RWPE2 (cell line): ENCODE data around the gene SLC13A1.

ENCODE experiments used
- ATAC-seq: fragments of 200-7000 bp; cut with Tn5 transposase; 3 replicates; pipeline ENCODE4 v1.9.1; 2021; ENCODE audit warnings: low read depth
- DNase-seq: peaks from one replicate; pipeline ENCODE4 v3.0.0-alpha.2; 2020; ENCODE audit warnings: low spot score
- H3K27ac ChIP-seq: fragments of 450-650 bp; 2 replicates; pipeline ENCODE4 v1.5.1; 2017; ENCODE audit warnings: mild to moderate bottlenecking; ENCODE audit not compliant: poor library complexity, severe bottlenecking
- H3K27me3 ChIP-seq: fragments of 250-450 bp; sonication (Bioruptor Pico); 2 replicates; pipeline ENCODE4 v1.5.1; 2021; ENCODE audit warnings: mild to moderate bottlenecking, moderate library complexity; ENCODE audit not compliant: insufficient read depth, poor library complexity, severe bottlenecking
- H3K36me3 ChIP-seq: fragments of 250-450 bp; sonication (Bioruptor Pico); 2 replicates; pipeline ENCODE4 v1.5.1; 2020; ENCODE audit warnings: low read depth, mild to moderate bottlenecking, moderate library complexity
- H3K4me1 ChIP-seq: fragments of 250-450 bp; sonication (Bioruptor Pico); 2 replicates; pipeline ENCODE4 v1.5.1; 2021; ENCODE audit warnings: mild to moderate bottlenecking, moderate library complexity; ENCODE audit not compliant: insufficient read depth, poor library complexity, severe bottlenecking
- H3K4me3 ChIP-seq: fragments of 250-450 bp; sonication (Bioruptor Pico); 2 replicates; pipeline ENCODE4 v1.5.1; 2021; ENCODE audit warnings: mild to moderate bottlenecking, moderate library complexity; ENCODE audit not compliant: severe bottlenecking
- H3K9me3 ChIP-seq: fragments of 250-450 bp; sonication (Bioruptor Pico); 2 replicates; pipeline ENCODE4 v1.5.1; 2021; ENCODE audit warnings: mild to moderate bottlenecking, moderate library complexity; ENCODE audit not compliant: severe bottlenecking
- TF ChIP-seq, protein P1 (sequence below): fragments of 450-650 bp; IDR thresholded peaks from one replicate; pipeline ENCODE4 v1.5.1; 2017; ENCODE audit warnings: mild to moderate bottlenecking, moderate library complexity; ENCODE audit not compliant: poor library complexity, severe bottlenecking

The SLC13A1 gene

DNA sequence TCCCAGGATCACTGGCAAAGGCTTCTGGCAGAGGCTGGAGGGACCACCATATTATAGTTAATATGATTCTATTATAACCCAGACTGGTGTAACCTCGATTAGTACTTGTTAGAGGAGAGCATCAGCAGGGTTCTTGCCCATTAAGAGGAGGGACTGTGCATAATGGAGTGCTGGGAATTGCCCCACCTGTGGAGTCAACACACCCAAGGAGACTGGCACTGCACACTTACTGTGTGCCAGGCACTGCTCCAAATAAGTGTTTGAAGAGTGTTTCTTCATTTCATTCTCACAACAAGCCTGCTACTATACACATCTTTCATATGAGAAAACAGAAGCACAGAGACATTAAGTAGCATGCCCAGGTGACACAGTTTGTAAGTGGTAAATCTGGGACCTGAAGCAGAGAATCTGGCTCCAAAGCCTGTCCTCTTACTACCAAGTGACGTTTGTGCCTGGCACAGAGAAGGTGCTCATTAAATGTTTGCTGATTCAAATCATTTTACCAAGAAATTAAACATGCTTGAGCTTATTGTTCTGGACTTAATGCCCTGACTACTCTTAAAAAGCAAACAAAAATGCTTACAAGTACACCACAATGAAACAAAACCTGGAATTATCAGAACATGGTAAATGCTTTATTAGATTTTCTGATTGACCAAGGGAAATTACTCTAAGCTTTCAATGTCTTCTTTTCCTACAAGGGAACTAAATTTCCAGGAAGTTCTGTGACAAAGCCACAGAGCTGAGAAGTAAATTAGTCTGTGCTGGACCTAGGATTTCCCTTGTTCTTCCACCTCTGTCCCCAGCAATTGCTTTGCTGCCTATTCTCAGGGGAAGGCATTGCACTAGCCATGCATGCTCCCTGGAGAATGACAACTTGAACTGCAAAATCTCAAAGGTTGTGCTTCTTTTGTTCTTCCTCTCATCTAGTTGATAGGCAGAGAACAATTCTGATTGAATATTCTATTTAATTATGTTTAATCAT, 809 bp downstream of the SLC13A1 start:
- Histone ChIP-seq H3K27me3 (no peaks in the 10 kb centered on the region), H3K36me3 (no peaks in the 10 kb centered on the region), H3K27ac (no peak overlapping the region), H3K9me3 (no peaks in the 10 kb centered on the region), H3K4me3 (no peak overlapping the region), H3K4me1 (no peaks in the 10 kb centered on the region)
- ATAC-seq: no peak
- no peak for DNase-seq
- TF ChIP-seq, protein P1, sequence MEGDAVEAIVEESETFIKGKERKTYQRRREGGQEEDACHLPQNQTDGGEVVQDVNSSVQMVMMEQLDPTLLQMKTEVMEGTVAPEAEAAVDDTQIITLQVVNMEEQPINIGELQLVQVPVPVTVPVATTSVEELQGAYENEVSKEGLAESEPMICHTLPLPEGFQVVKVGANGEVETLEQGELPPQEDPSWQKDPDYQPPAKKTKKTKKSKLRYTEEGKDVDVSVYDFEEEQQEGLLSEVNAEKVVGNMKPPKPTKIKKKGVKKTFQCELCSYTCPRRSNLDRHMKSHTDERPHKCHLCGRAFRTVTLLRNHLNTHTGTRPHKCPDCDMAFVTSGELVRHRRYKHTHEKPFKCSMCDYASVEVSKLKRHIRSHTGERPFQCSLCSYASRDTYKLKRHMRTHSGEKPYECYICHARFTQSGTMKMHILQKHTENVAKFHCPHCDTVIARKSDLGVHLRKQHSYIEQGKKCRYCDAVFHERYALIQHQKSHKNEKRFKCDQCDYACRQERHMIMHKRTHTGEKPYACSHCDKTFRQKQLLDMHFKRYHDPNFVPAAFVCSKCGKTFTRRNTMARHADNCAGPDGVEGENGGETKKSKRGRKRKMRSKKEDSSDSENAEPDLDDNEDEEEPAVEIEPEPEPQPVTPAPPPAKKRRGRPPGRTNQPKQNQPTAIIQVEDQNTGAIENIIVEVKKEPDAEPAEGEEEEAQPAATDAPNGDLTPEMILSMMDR: no peak

DNA sequence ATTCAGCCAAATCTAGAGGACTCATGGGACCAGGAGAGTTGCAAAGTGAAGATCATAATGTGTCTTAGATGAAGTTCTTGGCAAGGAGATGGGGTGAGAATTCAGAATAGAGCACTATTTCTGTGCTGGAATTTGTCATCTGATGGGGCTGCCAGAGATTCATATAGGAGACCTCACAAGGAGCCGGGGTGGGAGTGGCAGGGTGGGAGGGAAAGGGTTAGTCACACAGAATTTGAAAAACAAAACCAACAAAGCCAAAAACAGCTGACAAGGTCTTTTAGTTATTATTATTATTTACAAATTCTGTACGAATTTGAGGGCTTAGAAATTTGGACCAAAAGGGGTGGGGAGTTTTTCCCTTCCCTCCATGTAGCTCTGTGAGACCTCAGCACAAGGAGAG, 1.7 kb downstream of the SLC13A1 start:
- Histone ChIP-seq H3K27me3 (no peaks in the 10 kb centered on the region), H3K27ac (no peak overlapping the region), H3K4me3 (no peak overlapping the region), H3K36me3 (no peaks in the 10 kb centered on the region), H3K4me1 (no peaks in the 10 kb centered on the region), H3K9me3 (no peaks in the 10 kb centered on the region)
- TF ChIP-seq, protein P1: no peak
- ATAC-seq (no peak), DNase-seq (no peak)

DNA sequence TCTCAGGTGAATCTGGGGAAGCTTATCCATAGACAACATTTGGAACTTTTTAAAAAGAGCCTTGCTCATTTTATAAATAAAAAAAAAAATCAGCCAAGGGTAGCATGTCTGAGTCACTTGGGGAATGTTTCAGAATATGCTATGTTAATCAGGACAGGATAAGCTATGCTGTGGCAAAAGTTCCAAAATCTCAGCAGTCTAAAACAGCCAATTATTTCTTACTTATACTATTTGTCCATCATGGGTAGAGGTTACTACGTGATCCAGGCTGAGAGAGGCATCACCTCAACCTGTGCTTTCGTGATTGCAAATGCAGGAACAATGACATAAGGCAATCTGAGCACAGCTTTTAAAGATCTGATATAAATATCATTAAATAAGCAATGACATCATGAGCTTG, 6.5 kb downstream of the SLC13A1 start:
- no peak for ATAC-seq
- Histone ChIP-seq H3K4me3 (no peak overlapping the region), H3K27ac (no peak overlapping the region), H3K4me1 (no peaks in the 10 kb centered on the region), H3K9me3 (no peaks in the 10 kb centered on the region), H3K36me3 (no peaks in the 10 kb centered on the region), H3K27me3 (no peaks in the 10 kb centered on the region)
- TF ChIP-seq, protein P1: no peak
- no peak for DNase-seq

DNA sequence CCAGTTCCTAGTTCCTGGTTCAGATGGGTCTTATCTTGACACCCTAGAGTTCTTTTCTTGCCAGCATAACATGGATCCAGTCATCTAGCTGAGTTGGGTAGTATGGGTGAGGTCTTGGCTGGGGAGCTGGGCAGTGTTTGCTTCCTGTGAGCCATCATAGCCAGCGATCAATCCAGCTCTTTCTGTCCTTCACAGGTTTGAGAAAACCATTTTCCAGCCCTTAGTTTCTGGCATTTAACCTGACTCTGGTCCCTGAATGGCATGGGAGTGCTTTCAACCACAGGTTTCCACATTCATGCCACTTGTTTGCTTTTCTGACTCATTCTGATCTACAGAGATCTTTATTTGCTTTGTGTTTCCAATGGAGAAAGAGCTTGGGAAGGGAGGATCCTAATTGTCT, 8.6 kb downstream of the SLC13A1 start:
- Histone ChIP-seq H3K9me3 (no peaks in the 10 kb centered on the region), H3K4me3 (no peak overlapping the region), H3K36me3 (no peaks in the 10 kb centered on the region), H3K27ac (no peak overlapping the region), H3K27me3 (no peaks in the 10 kb centered on the region), H3K4me1 (no peaks in the 10 kb centered on the region)
- TF ChIP-seq, protein P1: no peak
- no peak for DNase-seq
- peak; percentile 60; the same call in 2 of the 3 replicates for ATAC-seq
